H1 (cell line): ENCODE measurements around the gene SOWAHC. TPM values are rescaled to one million over a fixed set of nuclear protein-coding genes. Genes with fewer than 3 reads are reported as not detected.

Experiments
- CEBPB ChIP-seq: IDR thresholded peaks from 2 replicates; pipeline ENCODE4 v1.6.1; 2012; ENCODE audit warnings: low read depth, low read length
- CHD7 ChIP-seq: fragments of 300-600 bp; sonication (generic); IDR thresholded peaks from 2 replicates; pipeline ENCODE4 v1.7.1; 2012; ENCODE audit warnings: low read length, moderate library complexity, mild to moderate bottlenecking, inconsistent platforms; ENCODE audit not compliant: insufficient replicate concordance
- CTBP2 ChIP-seq: IDR thresholded peaks from 2 replicates; pipeline ENCODE4 v1.7.0; 2011; ENCODE audit warnings: borderline replicate concordance, mild to moderate bottlenecking, moderate library complexity, mixed read lengths, low read length; ENCODE audit not compliant: insufficient read depth, insufficient read length
- HDAC6 ChIP-seq: IDR thresholded peaks from one replicate; pipeline ENCODE4 v1.7.1; 2012; ENCODE audit warnings: low read depth, mild to moderate bottlenecking, inconsistent platforms, low read length, moderate library complexity
- JUND ChIP-seq: IDR thresholded peaks from 2 replicates; pipeline ENCODE4 v1.6.1; 2011; ENCODE audit warnings: mild to moderate bottlenecking, improper control_type of control experiment, low read length
- KDM4A ChIP-seq: IDR thresholded peaks from one replicate; pipeline ENCODE4 v1.7.1; 2012; ENCODE audit warnings: low read depth, mild to moderate bottlenecking, moderate library complexity, low read length, inconsistent platforms; ENCODE audit not compliant: severe bottlenecking
- PHF8 ChIP-seq: fragments of 200-600 bp; sonication (generic); conservative IDR thresholded peaks from 2 replicates; pipeline ENCODE4 v1.7.1; 2012; ENCODE audit warnings: low read depth, mild to moderate bottlenecking, inconsistent platforms, low read length, moderate library complexity
- RBBP5 ChIP-seq: IDR thresholded peaks from 2 replicates; pipeline ENCODE4 v1.7.1; 2012; ENCODE audit warnings: low read depth, mild to moderate bottlenecking, inconsistent platforms, low read length, moderate library complexity, borderline replicate concordance
- SP4 ChIP-seq: IDR thresholded peaks from 2 replicates; pipeline ENCODE4 v1.6.1; 2012; ENCODE audit warnings: low read length, inconsistent platforms
- TAF7 ChIP-seq: optimal IDR thresholded peaks from 2 replicates; pipeline ENCODE3; 2011; ENCODE audit warnings: low read depth, mild to moderate bottlenecking, inconsistent platforms, low read length, moderate library complexity, borderline replicate concordance
- polyA plus RNA-seq, 7 experiments: library from polyadenylated mRNA; depleted of rRNA in 3 of 7; stranded (reverse) in 5 of 7; unstranded in 2 of 7; fragments of >200 nt in 5 of 7; fragments of 200-250 nt in 2 of 7; gene quantifications; 1 replicate in 5 of 7; 2 replicates in 1 of 7; 4 replicates in 1 of 7; pipeline versions ENCODE4 v1.2.1 to v1.2.3, GENCODE V29; 2011 to 2013; ENCODE audit warnings: missing spikeins in 2 of 7, mixed read lengths in 2 of 7
- total RNA-seq: library from RNA; stranded (reverse); fragmentation: NEBNext Ultra II Directional; extraction: Animal tissue kit (Norgen Biotek cat#: 25700); gene quantifications from 2 replicates; pipeline ENCODE4 v1.2.1, GENCODE V29; 2021

Gene SOWAHC
- total and polyA plus RNA-seq, 2 of the 8 experiments (the other 6 are each of a cell fraction or from before 2014, with no cell fraction given) = 3.1 to 17.8 TPM

DNA sequence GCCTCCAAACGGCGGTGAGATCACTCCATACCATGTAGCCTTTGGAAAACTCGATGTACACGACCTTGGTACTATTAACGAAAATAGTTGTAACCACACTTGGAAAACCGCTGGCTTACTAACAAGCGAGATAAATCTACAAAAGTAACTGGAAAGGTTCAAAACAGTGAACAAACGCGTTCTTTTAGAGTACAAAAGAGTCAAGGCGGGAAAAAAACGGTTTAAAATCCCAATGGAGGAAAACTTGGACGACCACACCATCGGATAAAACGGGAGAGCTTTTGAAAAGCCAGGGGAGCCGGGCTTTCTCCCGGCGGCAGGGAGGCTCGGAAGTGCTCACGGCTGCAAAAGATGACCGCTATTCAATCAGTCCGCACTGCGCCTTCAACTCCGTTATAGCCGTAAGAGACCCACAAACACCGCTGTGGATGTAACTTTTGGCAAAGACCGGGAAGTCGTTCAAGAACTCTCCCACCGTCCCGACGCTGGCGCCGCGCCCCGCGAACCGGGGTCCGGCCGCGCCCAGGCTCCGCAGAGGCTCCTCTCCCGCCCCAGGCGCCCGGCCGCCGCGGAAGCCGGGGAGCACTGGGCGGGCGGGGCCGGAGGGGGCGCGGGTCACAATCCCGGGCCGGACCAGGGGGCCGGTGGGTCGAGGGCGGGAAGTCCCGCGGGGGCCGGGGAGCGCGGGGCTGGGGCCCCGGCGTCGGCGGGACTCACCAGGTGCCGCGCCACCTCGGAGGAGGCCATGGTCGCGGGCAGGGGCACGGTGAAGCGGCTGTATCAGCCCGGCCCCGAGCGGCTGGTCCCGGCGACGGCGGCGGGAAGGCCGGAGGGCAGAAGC lies 863 bp upstream of the SOWAHC start (continued):
- TF ChIP-seq RBBP5 (no peak), KDM4A (peak; percentile 47), CEBPB (no peak), JUND (no peak), HDAC6 (no peak), SP4 (no peak), TAF7 (peak; percentile 12), CHD7 (no peak), CTBP2 (no peak), PHF8 (peak; percentile 75)
